Loucy (cell line): ENCODE results near the gene AAK1.

Experiments
- CTCF ChIP-seq: fragments of 200-600 bp; sonication (generic); conservative IDR thresholded peaks from 2 replicates; pipeline ENCODE4 v1.5.1; 2014; ENCODE audit warnings: mild to moderate bottlenecking, antibody characterized with exemption, low read length
- EZH2phosphoT487 ChIP-seq: fragments of 200-600 bp; IDR thresholded peaks from 2 replicates; pipeline ENCODE4 v1.6.1; 2018; ENCODE audit warnings: antibody characterized with exemption, mild to moderate bottlenecking, moderate library complexity, borderline replicate concordance

- no peak for TF ChIP-seq CTCF
- TF ChIP-seq EZH2phosphoT487 = no peak
These were observed 143.6 kb downstream of the AAK1 start for GRCh38 chr2:69499966-69500365.
